ENCODE results near the gene ASTN1.

ASTN1 gene

DNA sequence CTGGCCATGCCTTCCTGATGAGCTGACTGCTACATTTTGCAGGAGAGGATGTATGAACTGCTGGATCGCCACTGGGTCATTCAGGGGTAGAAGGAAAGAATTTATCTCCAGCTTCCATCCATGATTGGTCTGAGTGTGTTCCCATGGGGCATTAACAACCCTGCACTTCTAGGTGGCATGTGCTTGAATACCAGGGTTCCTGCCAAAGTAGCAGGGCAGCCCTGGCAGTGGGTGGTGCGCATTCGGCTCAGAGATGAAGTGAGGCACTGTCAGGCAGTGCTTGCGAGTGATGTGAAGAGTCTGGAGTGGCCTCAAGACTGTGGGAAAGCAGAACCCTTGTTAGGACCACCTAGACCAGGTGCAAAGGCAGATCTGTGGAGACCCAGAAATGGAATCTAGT, 294.9 kb downstream of the ASTN1 start:
- no peak for DNase-seq

DNA sequence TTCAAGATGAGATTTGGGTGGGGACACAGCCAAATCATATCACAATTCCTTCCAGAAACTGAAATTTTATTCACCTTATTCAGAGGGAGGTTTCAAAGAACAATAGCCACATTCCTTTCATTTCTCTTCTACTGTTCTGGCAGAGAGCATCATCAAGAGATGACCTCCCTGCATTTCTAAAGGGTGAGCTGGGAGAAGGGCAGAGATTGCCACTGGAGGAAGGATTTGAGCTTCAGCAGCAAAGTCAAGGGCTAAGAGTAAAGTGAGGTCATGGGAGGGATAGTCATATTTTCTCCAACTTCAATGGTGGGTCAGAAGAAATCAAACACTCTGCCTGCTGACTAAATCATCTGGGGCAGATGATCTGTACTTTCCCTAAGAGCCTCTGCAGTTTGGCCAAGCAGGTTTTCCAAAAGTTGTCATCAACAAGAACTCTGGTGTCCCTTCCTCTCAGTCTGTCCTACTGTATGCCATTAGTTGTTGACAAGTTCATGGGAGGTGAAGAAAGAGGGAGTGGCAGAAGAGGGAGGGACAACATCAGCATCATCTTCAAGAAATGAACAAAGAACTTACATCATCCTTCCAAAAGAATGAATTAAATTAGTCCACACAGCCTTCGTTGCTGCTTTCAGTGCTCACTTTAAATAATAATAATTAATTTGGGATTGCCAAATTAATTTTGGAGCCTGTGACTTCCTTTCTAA, 298.3 kb downstream of the ASTN1 start:
- DNase-seq, result no peak

DNA sequence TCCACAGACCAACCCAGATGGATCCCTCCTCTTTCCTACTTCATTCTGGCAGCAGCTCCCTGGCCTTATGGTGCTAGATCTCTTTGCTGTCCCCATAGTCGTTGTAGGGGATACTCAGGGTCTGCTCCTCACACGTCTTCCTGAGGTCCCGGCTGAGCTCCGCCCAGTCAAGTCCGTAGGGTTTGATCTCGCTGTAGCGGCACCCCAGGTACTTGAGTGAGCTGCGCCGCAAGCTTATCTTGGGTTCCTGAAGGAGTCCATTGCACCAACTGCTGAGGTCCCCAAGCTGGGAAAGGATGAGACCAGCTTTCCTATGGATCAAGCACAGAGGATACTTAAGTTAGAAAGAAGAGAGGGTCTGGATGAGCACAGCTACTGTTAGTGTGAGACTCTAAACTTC, 300.3 kb downstream of the ASTN1 start:
- no peak for DNase-seq

DNA sequence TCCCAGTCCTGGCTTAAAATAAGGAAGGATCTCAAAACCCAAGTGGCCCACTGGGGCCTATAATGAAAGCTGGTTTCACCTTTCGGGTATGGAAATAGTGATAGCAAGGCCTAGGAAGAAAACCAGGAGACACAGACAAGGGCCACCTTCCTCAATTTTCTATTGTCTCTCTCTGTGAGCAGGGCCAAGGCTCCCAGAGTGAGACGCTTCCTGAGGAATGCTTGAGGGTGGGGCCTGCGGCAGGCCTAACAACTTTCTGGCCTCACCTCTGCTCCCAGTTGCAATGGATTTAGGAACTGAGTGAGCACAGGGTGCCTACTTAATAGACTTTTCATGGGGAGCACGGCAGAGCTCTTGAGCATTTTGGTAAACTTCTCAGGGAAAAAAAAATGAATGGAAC, 300.9 kb downstream of the ASTN1 start:
- no peak for DNase-seq

DNA sequence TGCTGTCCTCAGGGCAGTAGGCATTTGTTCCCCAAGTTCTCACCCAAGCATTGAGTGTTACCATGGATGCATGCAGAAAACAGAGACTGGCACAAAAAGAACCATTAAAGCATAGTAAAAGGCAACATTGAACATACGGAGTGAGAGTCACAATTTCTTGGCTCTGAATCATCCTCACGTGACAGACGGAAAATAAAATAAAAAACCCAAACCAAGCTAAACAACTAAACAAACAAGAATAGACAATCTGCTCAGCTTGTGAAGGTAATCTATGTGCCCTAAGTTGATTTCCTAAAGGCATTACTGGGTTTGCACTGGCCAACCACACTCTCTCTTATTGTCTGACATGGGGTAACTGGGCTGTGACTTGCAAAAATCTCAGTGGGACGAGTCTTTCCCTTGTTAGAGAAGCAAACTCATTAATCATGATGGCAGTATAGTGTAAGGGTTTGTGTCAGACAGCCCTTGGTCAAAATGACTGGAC, 306.0 kb downstream of the ASTN1 start:
- no peak for DNase-seq

DNA sequence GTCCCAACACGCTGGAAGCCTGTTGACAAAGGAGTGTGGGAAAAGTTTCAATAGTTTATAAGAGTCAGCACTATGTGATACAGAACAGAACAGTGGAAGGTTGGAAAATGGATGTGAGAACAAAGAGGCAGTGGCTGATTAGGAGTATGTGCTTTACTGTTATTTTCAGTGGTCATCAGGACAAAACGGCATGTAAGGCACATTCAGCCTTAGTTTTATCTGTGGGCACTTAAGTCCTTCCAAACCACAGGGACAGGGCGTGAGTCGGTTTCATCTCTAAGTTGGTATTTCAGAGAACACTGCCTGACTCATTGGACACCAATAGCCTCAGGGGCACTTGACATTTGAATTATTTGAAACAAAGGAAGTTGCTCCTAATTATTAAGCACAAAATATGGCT, 306.9 kb downstream of the ASTN1 start:
- no peak for DNase-seq

DNA sequence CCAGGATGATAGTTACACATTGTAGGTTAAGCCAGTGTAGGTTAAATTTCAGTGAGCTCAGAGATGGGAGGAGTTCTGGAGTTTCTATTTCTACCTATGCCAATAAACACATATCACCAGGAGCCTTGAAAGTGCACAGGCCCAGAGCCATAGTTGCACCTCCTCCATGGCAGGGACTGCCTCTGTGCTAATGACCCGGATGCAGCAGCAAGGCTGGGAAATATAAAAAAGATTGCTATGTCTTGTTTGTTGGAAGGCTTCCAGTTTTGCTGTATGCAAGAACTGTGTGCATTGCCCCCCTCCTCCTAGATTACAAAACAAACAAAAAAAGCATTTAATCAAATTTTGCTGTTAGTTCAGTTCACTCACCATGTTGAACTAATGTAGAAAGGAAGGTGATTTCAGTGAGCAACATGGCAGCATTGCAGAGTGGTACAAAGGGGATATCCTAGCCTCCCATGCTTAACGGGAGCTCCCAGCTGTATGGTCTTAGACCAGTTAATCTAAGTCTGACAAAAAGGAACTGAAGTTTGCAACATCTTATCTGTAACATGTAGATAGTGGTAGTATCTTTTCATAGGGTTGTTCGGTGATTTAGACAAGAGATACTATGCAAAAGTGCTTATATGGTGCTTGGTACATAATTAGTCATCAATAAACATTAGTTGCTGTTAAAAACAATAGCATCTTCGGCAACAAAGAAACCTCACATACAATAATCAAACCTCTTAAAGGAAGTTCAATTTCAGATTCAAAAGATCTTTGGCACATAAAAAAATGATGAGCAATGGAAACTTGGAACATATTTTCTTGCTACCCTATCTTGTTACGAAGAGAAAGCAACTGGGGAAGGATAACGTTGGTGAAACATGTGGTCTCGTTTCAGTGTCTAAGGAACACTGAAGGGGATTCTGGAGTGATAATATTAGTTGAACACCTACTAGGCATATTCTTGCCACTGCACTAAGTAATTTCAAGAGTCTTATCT, 309.5 kb downstream of the ASTN1 start:
- no peak for DNase-seq

DNA sequence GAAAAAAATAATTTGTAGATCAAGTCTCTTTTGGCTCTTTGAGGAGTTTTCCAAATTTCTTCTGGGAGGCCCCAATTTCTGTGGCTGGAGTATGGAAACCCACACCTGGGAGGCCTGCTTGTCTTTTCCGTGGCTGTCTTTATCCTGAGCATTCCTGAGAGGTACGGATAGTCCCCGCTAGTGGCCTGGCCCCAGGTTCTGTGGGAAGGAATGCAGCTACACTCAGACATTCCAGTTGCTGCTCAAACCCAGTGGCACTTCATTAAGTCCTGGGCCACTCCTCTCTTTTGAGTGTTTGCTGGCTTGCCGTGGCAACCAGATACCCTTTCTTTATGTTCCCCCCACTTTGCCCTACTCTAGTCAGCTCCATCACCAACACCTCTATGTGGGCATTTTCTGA, 310.4 kb downstream of the ASTN1 start:
- DNase-seq, result no peak

DNA sequence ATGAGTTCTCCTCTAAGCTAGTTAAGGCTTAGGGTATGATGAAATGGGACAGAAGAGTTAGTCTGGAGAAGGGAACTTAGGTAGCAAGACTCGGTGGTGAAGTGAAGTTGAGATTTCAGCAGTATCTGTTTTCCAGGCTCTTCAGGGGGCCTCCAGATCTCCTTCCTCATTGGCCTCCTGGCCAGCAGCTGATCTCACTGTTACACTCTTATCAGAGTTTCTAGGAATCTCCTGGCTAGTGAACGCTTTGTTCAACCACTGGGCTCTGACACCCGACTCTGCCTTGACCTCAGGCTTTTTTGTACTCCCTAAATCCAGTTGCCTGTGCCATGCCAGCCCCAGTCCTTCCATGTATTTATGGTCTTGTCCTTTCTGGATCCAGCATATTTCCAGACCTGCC, 311.0 kb downstream of the ASTN1 start:
- DNase-seq, result no peak

DNA sequence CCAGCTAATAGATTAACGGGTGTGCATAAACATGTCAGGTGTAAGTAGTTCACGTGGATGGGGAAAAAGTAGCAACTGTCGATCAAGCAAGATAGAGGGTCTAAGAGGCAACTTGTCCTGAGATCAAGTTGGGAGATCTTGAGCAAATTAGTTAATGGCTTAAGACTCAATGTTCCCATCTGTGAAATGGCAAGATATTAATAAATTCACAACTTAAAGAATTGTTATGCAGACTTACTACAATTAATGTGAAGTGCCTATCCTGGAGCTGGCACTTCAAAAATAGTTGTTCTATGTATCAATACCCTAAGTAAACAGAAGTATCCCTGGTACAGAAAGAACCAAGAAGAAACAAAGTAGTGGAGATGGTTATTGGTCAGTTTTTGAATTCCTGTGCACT, 312.4 kb downstream of the ASTN1 start:
- no peak for DNase-seq

DNA sequence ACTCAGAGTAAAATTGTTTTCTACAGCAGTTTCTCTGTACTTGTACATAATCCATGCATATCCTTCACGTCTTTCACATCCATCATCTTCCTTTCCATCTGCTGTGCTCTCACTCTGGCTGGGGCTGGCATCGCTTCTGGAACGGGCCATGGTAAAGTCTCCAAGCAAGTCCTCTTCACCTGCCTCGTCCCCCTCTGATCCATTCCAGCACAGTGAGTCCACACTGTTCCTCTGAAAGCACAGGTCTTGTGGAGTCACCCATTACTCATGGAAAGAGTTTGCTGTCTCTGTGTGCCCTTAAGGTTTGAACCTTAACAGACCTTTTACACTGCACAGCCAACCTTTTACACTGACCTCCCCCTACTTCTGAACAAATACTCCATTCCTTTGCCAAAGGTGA, 313.6 kb downstream of the ASTN1 start:
- DNase-seq, result no peak

DNA sequence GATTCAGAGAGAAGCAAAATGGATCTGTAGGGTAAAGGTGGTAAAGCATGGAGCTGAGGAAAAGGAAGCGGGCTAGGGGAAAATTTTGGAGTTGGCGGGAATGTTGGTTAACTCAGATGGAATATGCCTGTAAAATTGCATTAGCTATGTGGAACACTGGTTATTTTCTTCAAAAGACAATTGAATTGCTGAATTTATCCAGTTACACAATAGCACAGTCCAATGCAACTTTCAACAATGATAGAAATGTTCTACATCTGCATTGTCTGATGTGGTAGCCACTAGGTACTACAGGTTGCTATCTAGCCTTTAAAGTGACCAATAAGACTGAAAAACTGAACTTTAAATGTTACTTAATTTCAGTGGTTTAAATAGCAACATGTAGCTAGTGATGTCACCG, 315.2 kb downstream of the ASTN1 start:
- DNase-seq, result no peak

DNA sequence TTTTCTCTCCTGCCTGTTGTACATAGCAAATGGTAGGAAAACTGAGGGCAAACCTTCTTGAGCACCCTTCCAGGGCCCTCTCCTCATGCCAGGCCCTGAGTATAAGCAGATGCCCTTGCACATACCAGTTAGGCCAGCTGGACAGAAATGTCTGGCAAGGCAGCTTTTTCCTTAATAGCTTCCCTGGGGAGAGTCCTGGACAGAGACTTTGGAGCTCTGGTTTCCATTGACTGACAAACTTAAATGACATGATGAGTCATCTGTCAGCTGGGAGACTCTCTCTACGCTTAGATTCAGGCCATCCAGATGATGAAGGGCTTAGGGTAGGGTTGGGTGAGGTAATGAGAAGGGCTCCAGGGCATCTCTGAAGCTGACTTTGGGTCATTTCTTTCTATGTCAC, 317.5 kb downstream of the ASTN1 start:
- no peak for DNase-seq

DNA sequence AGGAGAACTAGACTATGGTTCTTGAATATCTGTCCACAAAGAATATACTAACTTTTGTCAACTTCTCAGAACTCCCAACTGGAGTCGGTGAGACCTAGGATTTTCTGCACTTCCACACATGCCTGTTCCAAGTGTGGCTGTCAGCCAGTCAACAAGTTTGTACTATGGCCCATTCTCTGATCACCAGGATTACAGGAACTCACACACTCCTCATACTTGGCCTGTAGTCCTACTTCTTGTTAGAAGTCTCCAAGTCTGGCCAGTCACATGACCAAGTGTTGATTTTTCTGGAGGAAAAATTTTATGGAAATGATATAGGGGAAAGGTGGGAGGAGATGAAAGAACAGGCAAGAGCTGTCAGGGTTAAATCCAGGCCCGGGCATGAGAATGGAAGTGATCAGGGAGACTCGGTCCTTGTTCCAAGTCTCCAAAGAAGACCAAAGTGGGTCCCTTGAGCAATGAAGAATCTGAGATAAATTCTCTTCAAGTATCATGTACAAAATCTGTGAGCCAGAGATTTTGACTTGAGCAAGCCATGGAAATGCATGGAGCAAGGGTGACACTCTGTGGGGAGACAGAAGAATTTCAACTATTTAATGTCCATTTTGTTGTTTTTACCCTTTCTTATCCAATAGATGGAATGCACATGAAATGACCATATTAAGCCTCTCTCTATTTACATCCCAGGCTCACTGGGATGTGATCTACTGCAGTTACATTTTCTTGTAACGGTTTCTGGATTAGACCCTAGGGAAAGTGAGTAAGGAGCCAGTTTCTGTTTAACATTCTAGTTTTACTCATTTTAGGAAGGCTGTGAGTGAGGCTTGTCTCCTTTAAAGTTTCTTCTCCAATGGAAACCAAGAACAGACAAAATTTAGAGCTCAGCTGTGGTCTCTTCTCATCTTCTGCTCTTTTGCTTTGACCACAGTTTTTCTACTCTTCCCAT, 320.9 kb downstream of the ASTN1 start:
- DNase-seq, result no peak

DNA sequence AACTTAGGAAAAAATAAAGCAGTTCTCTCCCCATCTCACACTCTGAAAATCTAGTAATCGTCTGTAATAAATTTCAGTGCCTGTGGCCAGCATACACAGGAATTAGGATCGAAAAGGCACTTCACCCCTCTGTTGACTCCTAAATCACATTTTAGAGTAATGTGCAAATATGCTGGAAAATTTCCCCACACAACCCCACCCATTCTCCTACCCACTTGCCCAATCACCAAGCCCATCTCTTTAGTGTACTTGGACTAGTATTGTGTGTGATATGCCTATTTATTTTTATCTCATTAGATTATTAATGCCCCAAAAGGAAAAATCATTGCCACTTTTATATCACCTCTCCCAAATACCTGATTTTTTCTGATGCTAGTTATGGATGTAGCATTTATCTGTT, 323.3 kb downstream of the ASTN1 start:
- DNase-seq, result no peak

DNA sequence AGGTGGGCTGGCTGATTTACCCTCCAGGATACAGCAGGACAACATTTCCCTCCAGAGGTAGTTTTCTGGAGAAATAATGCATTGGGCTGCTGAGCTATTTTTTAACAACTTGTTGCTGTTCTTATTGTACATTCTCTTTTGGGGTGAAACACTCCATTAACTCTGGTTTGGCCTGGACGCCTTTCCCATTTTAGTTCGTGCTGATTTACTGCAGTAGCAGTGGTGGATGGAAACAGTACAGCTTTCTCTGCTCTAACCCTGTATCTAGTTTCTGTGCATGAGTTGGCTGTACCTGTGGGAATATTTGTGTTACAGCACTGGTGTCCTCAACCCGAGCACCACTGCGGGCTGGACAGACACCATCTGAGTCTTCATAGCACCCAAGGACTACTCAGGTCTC, 325.3 kb downstream of the ASTN1 start:
- DNase-seq, result no peak

DNA sequence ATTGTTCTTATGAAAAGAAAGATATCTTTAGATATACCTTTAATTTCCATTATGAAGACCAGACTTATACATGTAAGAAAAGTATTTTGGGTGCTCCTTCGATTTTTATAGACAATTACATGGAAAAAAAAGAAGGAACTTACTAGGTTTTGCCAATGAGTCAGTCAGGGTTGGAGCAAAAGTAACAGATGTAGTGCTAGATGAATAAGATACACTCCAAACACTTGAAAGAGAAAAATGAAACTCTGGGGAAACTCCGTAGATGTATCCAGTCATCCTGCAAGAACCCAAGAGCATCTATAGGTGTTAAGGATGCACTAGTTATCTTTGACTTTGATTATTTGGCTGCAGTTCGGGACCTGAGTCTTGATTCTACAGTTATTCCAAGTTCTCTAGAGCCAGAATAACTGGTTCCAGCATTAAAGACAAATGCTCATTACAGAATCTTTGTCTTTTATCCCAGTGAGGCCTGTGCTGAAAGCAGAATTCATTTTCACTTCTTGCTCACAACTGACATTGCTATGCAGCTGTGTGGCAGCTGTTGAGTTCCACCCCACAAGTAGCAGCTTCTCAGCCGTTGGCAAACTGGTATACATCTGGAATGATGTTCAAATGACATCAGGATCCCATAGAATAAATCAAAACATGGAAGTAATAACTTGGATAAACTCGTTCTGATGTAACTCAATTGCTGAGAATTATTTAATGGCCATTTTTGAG, 326.1 kb downstream of the ASTN1 start:
- no peak for DNase-seq

DNA sequence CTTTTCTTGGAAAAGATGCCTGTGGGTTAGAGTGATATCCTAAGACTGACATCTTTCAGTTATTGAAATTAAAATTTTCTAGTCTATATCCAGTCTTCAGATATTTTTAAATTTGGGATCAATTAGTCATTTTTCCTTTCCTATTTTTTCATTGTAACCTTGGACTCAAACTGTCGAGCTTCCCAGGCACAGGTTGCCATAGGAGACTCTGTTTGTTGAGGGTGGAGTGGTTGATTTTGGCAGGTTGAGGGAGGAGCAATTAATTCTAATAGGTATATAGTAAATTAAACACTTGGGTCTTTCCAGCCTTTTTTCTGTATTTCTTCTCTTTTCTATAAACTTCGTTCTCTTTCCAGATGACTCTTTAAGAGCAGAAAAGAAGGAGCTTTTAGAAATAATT, 326.8 kb downstream of the ASTN1 start:
- no peak for DNase-seq

DNA sequence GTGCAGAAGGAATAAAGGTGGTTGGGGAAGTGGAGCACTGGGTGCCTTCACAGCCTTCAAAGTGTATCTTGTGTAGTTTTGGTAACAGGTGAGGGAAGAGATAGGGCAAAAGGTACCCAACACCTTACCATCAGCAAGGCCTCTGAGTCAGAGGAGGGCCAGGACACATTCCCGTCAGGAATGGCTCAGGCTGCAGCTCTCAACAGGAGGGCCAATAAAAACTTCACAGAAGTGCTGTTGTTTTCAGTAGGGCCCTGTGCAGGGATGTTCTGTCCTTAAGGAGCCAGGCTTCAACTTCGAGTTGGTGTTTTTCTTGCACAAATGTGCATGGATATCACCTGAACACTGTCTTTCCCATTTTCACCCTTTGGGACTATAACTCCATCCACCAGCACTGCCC, 333.4 kb downstream of the ASTN1 start:
- DNase-seq, result no peak

DNA sequence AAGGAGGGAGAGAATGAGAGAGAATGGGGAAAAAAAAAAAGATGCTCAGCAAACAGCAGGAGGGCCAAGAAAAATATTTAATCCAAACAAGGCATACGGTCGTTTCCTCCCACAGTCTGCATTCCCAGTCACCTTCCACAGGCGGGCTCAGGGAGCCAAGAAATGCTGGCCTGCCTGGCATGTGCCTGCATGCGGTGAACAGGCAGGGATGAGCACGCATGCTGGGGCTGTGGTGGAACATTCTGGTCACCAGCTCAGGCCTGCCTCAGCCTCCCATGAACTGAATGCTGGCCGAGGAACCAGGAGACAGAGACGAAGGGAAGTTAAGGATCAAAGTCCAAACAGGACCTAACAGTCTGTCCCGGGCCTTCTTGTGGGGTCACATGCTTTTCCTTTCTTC, 335.3 kb downstream of the ASTN1 start:
- DNase-seq, result no peak

DNA sequence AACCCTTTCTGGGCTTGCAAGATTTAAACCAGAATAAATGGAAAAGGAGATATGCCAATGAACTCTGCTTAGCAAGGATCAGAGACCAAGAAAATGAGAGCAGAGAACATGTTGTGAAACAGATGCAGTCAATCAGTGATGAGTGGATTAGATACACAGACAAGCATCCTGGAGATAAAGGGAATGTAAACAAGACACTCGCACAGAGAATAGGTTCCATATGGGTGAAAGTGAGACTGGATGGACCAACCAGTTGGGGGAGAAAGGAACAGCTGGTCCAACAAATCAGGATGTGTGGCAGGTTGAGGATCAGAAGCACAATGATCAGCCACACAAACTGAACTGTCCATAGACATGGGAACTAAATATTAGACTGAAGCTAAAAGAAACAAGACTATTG, 338.2 kb downstream of the ASTN1 start:
- DNase-seq, result no peak

DNA sequence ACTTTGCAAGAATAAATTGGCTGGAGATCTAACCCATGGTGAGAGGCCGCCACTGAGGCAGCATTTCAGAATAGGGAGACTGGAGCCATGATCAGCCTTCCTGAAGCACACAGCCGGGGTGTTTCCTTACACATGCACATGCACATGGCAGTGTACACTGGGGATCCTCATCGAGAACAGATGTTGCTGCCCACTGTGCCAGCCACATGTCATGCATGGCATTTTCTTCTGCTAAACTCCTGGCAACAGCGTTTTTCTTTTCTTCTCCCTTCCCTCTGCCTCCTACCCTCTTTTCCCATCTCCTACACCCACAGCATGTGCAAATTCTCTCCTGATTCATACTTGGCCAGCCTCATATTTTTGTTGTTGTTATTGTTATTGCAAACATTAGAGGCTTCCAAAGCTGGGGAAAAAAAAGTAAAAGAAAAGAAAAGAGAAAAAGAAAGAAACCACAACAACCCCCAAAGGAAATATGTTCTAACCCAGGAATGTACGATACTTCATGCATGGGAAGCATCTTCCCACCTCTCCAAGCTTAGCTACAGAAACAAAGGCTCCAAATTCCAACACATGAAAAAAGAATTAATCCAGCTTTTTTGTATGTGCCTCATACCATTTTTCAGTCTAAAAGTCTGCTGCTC, 344.0 kb downstream of the ASTN1 start:
- no peak for DNase-seq

Data from KG1 (cell line).